BE2C (cell line): ENCODE data around the gene STX18.
"Not testable (repeated sequence)": the region's sequence is repeated elsewhere in the genome, so short reads cannot be mapped to it uniquely, and the experiment has no call there.

Experiments used
- DNase-seq: peaks from one replicate; pipeline ENCODE4 v3.0.0-alpha.2; 2020
- H3K27me3 ChIP-seq: fragments of 250-450 bp; sonication (Bioruptor Pico); 2 replicates; pipeline ENCODE4 v1.5.1; 2020; ENCODE audit warnings: mild to moderate bottlenecking
- H3K36me3 ChIP-seq: fragments of 250-450 bp; sonication (Bioruptor Pico); 2 replicates; pipeline ENCODE4 v1.5.1; 2020; ENCODE audit warnings: mild to moderate bottlenecking
- H3K4me1 ChIP-seq: fragments of 250-450 bp; sonication (Bioruptor Pico); 2 replicates; pipeline ENCODE4 v1.5.1; 2020
- H3K4me3 ChIP-seq: 2 replicates; pipeline ENCODE4 v1.5.1; 2011; ENCODE audit warnings: low read depth, low read length
- H3K9me3 ChIP-seq: fragments of 250-450 bp; sonication (Bioruptor Pico); 2 replicates; pipeline ENCODE4 v1.5.1; 2020
- CTCF ChIP-seq: IDR thresholded peaks from 2 replicates; pipeline ENCODE4 v1.5.1; 2012; ENCODE audit warnings: mild to moderate bottlenecking, low read depth, low read length

STX18 gene

DNA sequence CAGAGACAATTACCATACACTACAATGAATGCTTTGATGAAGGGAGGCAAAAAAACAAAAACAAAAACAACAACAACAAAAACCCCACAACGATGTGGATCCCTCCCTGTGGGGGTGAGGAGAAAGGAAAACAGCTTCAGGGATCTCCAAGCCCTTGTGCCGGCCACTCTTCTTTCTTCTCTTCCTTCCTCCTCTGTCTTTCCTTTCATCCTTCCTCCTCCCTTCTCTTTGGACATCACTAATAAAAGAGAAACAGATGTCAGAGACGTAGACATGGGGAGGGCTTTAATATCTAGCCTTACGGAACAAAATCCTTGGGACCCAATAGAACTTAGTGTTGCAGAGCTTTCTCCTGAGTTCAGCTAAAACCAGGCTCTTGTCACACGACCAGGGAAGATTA, 18.8 kb upstream of the STX18 start:
- peaks cover under 1% of the 10 kb centered on the region; the same call in 1 of the 2 replicates for H3K36me3 ChIP-seq
- H3K9me3 ChIP-seq = no peaks in the 10 kb centered on the region
- no peak overlapping the region for H3K4me3 ChIP-seq
- H3K27me3 ChIP-seq = no peaks in the 10 kb centered on the region
- no peak for DNase-seq
- no peak for TF ChIP-seq CTCF
- H3K4me1 ChIP-seq = no peaks in the 10 kb centered on the region

DNA sequence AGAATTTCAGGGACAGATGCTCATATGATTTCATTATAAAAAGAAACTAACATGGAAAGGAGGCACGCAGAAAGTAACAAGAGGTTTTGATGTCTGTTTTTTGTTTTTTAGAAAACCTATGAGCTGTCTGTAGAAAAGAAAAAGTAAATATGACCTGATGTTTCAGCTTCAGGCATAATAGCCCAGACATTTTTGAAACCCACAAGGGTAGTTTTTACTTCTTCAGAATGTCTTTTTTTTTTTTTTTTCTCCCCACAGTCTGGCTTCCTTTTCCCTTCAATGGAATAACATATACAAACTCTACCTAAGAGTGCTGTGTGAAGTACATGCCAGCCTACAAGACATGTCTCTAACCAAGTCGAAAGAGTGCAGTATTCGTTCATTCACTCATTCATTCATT, 18.3 kb upstream of the STX18 start:
- no peak overlapping the region for H3K4me3 ChIP-seq
- peaks cover 3% of the 10 kb centered on the region; the same call in 1 of the 2 replicates for H3K36me3 ChIP-seq
- H3K9me3 ChIP-seq = no peaks in the 10 kb centered on the region
- no peaks in the 10 kb centered on the region for H3K4me1 ChIP-seq
- no peak for DNase-seq
- no peaks in the 10 kb centered on the region for H3K27me3 ChIP-seq
- TF ChIP-seq CTCF = no peak

DNA sequence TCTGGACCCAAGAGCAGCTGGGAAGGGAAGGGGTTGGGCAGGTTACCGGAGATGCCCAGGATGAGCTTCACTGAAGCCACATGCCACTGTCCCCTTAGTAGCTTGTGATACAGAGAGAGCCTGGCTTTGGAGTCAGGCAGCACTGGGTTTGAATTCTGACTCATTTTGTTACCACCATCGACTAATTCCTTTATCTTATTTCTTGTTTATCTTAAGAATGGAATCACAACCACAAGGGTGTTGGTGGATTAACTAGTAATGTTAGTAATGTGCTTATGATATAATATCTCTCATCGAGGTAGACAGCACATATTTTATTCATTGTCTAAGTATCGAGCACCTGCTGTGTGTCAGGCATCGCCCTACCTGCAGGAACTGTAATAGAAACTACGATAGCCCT, 17.7 kb upstream of the STX18 start:
- H3K4me1 ChIP-seq = no peaks in the 10 kb centered on the region
- no peak for DNase-seq
- H3K27me3 ChIP-seq = no peaks in the 10 kb centered on the region
- H3K36me3 ChIP-seq = peaks cover 3% of the 10 kb centered on the region; the same call in 1 of the 2 replicates
- H3K4me3 ChIP-seq = no peak overlapping the region
- no peak for TF ChIP-seq CTCF
- no peaks in the 10 kb centered on the region for H3K9me3 ChIP-seq

- Histone ChIP-seq H3K27me3 (no peaks in the 10 kb centered on the region), H3K36me3 (peaks cover 3% of the 10 kb centered on the region; the same call in 1 of the 2 replicates), H3K9me3 (no peaks in the 10 kb centered on the region), H3K4me3 (no peak overlapping the region), H3K4me1 (no peaks in the 10 kb centered on the region)
- TF ChIP-seq CTCF = no peak
- no peak for DNase-seq
These were observed 17.0 kb upstream of the STX18 start for GRCh38 chr4:4558881-4559280.

- TF ChIP-seq CTCF = no peak
- DNase-seq = no peak
- no peaks in the 10 kb centered on the region for H3K4me1 ChIP-seq
- peaks cover 6% of the 10 kb centered on the region; the same call in 1 of the 2 replicates for H3K36me3 ChIP-seq
- no peak overlapping the region for H3K4me3 ChIP-seq
- no peaks in the 10 kb centered on the region for H3K9me3 ChIP-seq
- no peaks in the 10 kb centered on the region for H3K27me3 ChIP-seq
These were observed 14.1 kb upstream of the STX18 start for GRCh38 chr4:4555916-4556315.

DNA sequence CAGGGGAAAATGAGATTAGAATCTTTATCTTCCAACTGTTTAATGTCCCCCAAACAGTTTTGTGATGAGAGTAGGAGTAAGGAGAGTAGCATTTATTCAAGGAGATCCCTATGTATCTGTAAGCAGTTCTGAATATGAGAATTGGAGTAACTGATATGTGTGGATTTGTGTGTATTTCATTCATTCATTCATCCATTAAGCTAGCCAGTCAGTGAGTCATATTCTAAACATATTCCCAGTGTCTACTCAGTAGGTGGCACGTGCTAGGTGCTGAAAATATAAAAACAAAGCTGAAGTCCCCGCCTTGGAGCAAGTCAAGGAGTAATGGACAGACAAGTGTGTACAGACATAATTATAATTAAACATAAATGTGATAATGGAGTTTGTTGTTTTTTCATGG, 12.4 kb upstream of the STX18 start:
- Histone ChIP-seq H3K27me3 (no peaks in the 10 kb centered on the region), H3K9me3 (no peaks in the 10 kb centered on the region), H3K4me3 (no peak overlapping the region), H3K4me1 (no peaks in the 10 kb centered on the region), H3K36me3 (peaks cover 16% of the 10 kb centered on the region; the same call in 1 of the 2 replicates)
- DNase-seq = no peak
- no peak for TF ChIP-seq CTCF

- H3K36me3 ChIP-seq = peaks cover 16% of the 10 kb centered on the region; the same call in 1 of the 2 replicates
- not testable (repeated sequence) for H3K4me3 ChIP-seq, DNase-seq, H3K27me3 ChIP-seq, H3K9me3 ChIP-seq, H3K4me1 ChIP-seq
These were observed 10.2 kb upstream of the STX18 start for GRCh38 chr4:4552042-4552441.

- not testable (repeated sequence) for H3K9me3 ChIP-seq, DNase-seq, H3K4me3 ChIP-seq, H3K27me3 ChIP-seq, H3K4me1 ChIP-seq
- peaks cover 13% of the 10 kb centered on the region; the same call in 1 of the 2 replicates for H3K36me3 ChIP-seq
These were observed 8.3 kb upstream of the STX18 start for GRCh38 chr4:4550161-4550560.
